GM23338 (cell line): ENCODE data around the gene HADHB. TPM values are rescaled to one million over a fixed set of nuclear protein-coding genes. Genes with fewer than 3 reads are reported as not detected.

Experiments
- ATAC-seq: fragments of 200-7000 bp; cut with Tn5 transposase; 3 replicates; pipeline ENCODE4 v1.9.1; 2020
- DNase-seq: peaks from one replicate; pipeline ENCODE4 v3.0.0-alpha.2; 2015; ENCODE audit warnings: low spot score
- H2AFZ ChIP-seq: fragments of 200-600 bp; sonication (generic); 2 replicates; pipeline ENCODE4 v1.8.0; 2016; ENCODE audit warnings: antibody characterized with exemption, mild to moderate bottlenecking, moderate library complexity
- H3F3A ChIP-seq: fragments of 200-600 bp; sonication (generic); replicated peaks from 2 replicates; pipeline ENCODE4 v1.8.0; 2017; ENCODE audit warnings: antibody characterized with exemption, mixed run types, low read depth
- H3K27ac ChIP-seq: fragments of 200-600 bp; sonication (generic); 2 replicates; pipeline ENCODE4 v1.6.1; 2016; ENCODE audit warnings: low read depth
- H3K27me3 ChIP-seq: fragments of 200-600 bp; sonication (generic); 2 replicates; pipeline ENCODE4 v1.8.0; 2016; ENCODE audit warnings: mild to moderate bottlenecking, mixed run types, moderate library complexity; ENCODE audit not compliant: insufficient read depth
- H3K36me3 ChIP-seq: fragments of 200-600 bp; sonication (generic); 2 replicates; pipeline ENCODE4 v1.8.0; 2016; ENCODE audit warnings: mild to moderate bottlenecking; ENCODE audit not compliant: insufficient read depth
- H3K4me1 ChIP-seq: fragments of 200-600 bp; sonication (generic); 2 replicates; pipeline ENCODE4 v1.8.0; 2016; ENCODE audit warnings: mild to moderate bottlenecking, moderate library complexity; ENCODE audit not compliant: insufficient read depth
- H3K4me2 ChIP-seq: fragments of 200-600 bp; sonication (generic); 2 replicates; pipeline ENCODE4 v1.7.1; 2017; ENCODE audit warnings: mixed run types
- H3K4me3 ChIP-seq: fragments of 200-600 bp; sonication (generic); 2 replicates; pipeline ENCODE4 v1.6.1; 2016; ENCODE audit warnings: mixed run types
- H3K79me2 ChIP-seq: fragments of 200-600 bp; sonication (generic); replicated peaks from 2 replicates; pipeline ENCODE4 v1.8.0; 2017; ENCODE audit warnings: mild to moderate bottlenecking; ENCODE audit not compliant: insufficient read depth
- H3K9me2 ChIP-seq: fragments of 200-600 bp; sonication (generic); 2 replicates; pipeline ENCODE4 v1.8.0; 2017; ENCODE audit not compliant: insufficient read depth
- H4K20me1 ChIP-seq: fragments of 200-600 bp; sonication (generic); replicated peaks from 2 replicates; pipeline ENCODE4 v1.8.0; 2017; ENCODE audit warnings: mild to moderate bottlenecking; ENCODE audit not compliant: insufficient read depth
- H3K27ac Mint-ChIP-seq: 2 replicates; pipeline ENCODE4 v1.8.0; 2020; ENCODE audit warnings: inconsistent platforms, mild to moderate bottlenecking, moderate library complexity, mixed read lengths
- H3K27me3 Mint-ChIP-seq: 3 replicates; pipeline ENCODE4 v1.8.0; 2022; ENCODE audit warnings: low read depth, mild to moderate bottlenecking, moderate library complexity, mixed read lengths, inconsistent platforms; ENCODE audit not compliant: insufficient read depth, poor library complexity
- H3K36me3 Mint-ChIP-seq: 3 replicates; pipeline ENCODE4 v1.8.0; 2021; ENCODE audit warnings: low read depth, mild to moderate bottlenecking, inconsistent platforms, moderate library complexity, mixed read lengths
- H3K4me1 Mint-ChIP-seq: 3 replicates; pipeline ENCODE4 v1.8.0; 2020; ENCODE audit warnings: mild to moderate bottlenecking, inconsistent platforms, mixed read lengths
- H3K4me3 Mint-ChIP-seq: 3 replicates; pipeline ENCODE4 v1.8.0; 2021; ENCODE audit warnings: moderate library complexity, mild to moderate bottlenecking, inconsistent platforms, mixed read lengths
- H3K9me3 Mint-ChIP-seq: 3 replicates; pipeline ENCODE4 v1.8.0; 2020; ENCODE audit warnings: moderate library complexity, mild to moderate bottlenecking, inconsistent platforms, mixed read lengths
- CREB1 ChIP-seq: fragments of 250-450 bp; sonication (Bioruptor Pico); IDR thresholded peaks from 2 replicates; pipeline ENCODE4 v1.5.0; 2020; ENCODE audit warnings: low read depth, mild to moderate bottlenecking, moderate library complexity
- EZH2 ChIP-seq: fragments of 200-600 bp; sonication (generic); IDR thresholded peaks from one replicate; pipeline ENCODE4 v1.8.0; 2017; ENCODE audit warnings: antibody characterized with exemption, mild to moderate bottlenecking, low read depth; ENCODE audit not compliant: unreplicated experiment
- EZH2phosphoT487 ChIP-seq: fragments of 200-600 bp; sonication (generic); IDR thresholded peaks from one replicate; pipeline ENCODE4 v1.8.1; 2018; ENCODE audit warnings: antibody characterized with exemption; ENCODE audit not compliant: unreplicated experiment
- JUNB ChIP-seq: IDR thresholded peaks from one replicate; pipeline ENCODE4 v1.6.1; 2016; ENCODE audit warnings: antibody characterized with exemption; ENCODE audit not compliant: unreplicated experiment
- NANOG ChIP-seq: IDR thresholded peaks from 2 replicates; pipeline ENCODE4 v1.6.1; 2016; ENCODE audit warnings: antibody characterized with exemption, borderline replicate concordance
- STAT1 ChIP-seq: IDR thresholded peaks from one replicate; pipeline ENCODE4 v1.6.1; 2016; ENCODE audit warnings: antibody characterized with exemption; ENCODE audit not compliant: unreplicated experiment
- ZNF114 ChIP-seq: fragments of 250-450 bp; sonication (Bioruptor Pico); IDR thresholded peaks from 2 replicates; pipeline ENCODE4 v1.5.0; 2020; ENCODE audit warnings: mild to moderate bottlenecking, moderate library complexity
- ZNF331 ChIP-seq: fragments of 250-450 bp; sonication (Bioruptor Pico); IDR thresholded peaks from 2 replicates; pipeline ENCODE4 v1.5.0; 2020; ENCODE audit warnings: low read depth, mild to moderate bottlenecking, moderate library complexity
- polyA plus RNA-seq: library from polyadenylated mRNA; unstranded; fragments of >200 nt; fragmentation: Nextera tagmentation; extraction: Ambion mirVana; gene quantifications from 2 replicates; pipeline ENCODE4 v1.2.1, GENCODE V29; 2016
- total RNA-seq: library from RNA; depleted of rRNA; stranded (reverse); fragments of >200 nt; shearing (Covaris generic); gene quantifications from 2 replicates; pipeline ENCODE4 v1.2.3, GENCODE V29; 2014
- TF ChIP-seq, protein P1 (sequence below): IDR thresholded peaks from one replicate; pipeline ENCODE4 v1.6.1; 2018; ENCODE audit warnings: antibody characterized with exemption; ENCODE audit not compliant: unreplicated experiment
- TF ChIP-seq, protein P2 (sequence below): IDR thresholded peaks from 2 replicates; pipeline ENCODE4 v1.6.1; 2016; ENCODE audit warnings: antibody characterized with exemption
- TF ChIP-seq, protein P3 (sequence below): fragments of 250-450 bp; sonication (Bioruptor Pico); IDR thresholded peaks from 2 replicates; pipeline ENCODE4 v1.5.0; 2020; ENCODE audit warnings: mild to moderate bottlenecking, moderate library complexity

The HADHB gene
- total and polyA plus RNA-seq, 2 experiments from 2014 or later, result 41.1 to 43.4 TPM

DNA sequence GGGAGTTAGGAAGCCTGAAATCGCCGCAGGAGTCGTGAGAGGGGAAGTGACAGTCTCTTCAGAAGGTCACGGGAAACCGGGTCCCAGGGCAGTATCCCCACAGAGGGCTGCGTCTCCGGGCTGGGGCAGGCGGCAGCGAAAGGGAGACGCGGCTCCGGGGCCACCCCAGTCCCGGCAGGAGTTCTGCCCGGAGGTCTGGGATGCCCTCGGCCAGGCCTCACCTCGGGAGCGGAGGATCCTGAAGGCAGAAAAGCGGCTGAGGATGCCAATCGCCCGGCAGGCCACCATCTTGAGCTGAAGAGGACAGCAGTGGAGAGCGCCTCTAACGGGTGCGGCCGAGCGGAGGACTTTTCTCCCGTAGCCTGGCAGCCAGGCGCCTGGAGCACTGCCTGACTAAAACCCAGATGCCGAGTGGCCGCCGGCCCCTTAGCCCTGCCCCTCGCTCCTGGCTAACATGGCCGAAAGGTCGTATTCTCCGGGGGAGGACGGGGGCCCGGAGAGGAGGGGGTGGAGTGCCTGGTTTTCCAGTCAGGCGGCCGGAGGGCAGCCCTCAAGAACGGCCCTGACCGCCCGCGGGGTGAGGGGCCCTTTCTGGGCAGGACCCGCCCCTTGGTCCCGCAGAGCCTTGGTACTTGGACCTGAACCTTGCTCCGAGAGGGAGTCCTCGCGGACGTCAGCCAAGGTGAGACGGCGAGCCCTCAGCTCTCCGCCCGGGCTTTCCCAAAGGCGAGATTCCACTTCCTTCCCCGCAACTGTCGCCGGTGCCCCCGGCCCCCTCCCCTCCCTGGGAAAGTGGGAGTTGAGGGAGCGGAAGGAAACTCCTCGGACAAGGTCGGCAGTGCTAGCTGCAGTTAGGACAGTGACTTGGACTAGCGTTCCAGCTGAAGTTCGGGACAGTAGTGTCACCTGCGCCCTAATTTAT, at the start of gene HADHB, which contains the start of gene HADHA (continued):
- no peak for TF ChIP-seq EZH2phosphoT487

DNA sequence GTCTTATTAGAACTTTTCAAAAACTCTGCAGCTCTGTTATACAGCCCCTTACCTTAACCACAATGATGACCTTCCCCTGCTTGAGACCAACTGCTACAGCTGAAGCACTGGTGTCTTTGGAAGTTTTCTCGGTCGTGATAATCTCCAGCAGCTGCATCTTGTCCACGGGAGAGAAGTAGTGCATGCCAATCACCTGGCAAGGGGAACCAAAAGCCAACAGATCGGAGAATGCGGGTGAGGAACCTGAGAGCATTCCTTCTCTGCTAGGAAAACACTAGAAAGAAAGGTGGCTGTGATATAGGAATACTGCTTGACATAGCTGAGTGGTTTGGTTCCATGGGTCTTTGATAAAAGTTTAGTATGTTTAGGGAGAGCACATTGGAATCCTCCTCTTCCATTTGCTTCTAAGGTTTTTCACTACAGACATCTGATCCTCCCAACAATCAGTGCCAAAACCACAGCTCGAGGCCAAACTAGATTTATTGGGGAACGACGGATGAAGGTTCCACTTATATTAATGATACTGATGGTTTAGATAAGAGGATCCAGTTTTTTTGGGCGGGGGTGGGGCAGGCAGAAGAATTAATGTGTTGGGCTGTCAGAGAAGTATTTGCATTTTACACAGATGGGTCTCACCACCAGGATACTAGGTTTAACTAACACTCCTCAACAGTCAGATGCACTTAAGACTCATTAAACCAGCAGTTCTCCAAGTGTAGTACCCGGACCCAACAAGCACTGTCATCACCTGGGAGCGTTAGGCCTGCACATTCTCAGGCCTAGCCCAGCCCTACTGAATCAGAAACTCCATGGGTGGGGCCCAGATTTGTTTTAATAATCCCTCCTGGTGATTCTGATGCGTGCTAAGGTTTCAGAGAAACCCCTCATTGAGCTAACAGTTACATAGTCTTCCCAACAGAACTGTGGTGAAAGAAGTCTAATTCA, 49.4 kb upstream of the HADHB start:
- Histone ChIP-seq H4K20me1 (no peaks in the 10 kb centered on the region; the same call in none of the 2 replicates), H3K27me3 (no peaks in the 10 kb centered on the region), H2AFZ (no peak overlapping the region), H3K9me2 (no peaks in the 10 kb centered on the region), H3K4me1 (no peaks in the 10 kb centered on the region), H3K4me2 (no peak overlapping the region), H3K36me3 (peaks cover 46% of the 10 kb centered on the region), H3K79me2 (no peaks in the 10 kb centered on the region), H3F3A (peaks cover 8% of the 10 kb centered on the region; the same call in 1 of the 2 replicates), H3K27ac (no peak overlapping the region), H3K4me3 (no peak overlapping the region)
- Mint-ChIP-seq H3K4me3 (no peak overlapping the region), H3K27ac (no peak overlapping the region), H3K27me3 (peaks cover 6% of the 10 kb centered on the region), H3K9me3 (no peaks in the 10 kb centered on the region), H3K4me1 (no peaks in the 10 kb centered on the region), H3K36me3 (peaks cover 79% of the 10 kb centered on the region)
- ATAC-seq (no peak), DNase-seq (no peak)
- TF ChIP-seq EZH2phosphoT487 (no peak), ZNF331 (CRISPR knock-in tag) (no peak), EZH2 (no peak), CREB1 (CRISPR knock-in tag) (no peak), JUNB (no peak), NANOG (no peak), STAT1 (no peak), ZNF114 (no peak)
- TF ChIP-seq, protein P1, sequence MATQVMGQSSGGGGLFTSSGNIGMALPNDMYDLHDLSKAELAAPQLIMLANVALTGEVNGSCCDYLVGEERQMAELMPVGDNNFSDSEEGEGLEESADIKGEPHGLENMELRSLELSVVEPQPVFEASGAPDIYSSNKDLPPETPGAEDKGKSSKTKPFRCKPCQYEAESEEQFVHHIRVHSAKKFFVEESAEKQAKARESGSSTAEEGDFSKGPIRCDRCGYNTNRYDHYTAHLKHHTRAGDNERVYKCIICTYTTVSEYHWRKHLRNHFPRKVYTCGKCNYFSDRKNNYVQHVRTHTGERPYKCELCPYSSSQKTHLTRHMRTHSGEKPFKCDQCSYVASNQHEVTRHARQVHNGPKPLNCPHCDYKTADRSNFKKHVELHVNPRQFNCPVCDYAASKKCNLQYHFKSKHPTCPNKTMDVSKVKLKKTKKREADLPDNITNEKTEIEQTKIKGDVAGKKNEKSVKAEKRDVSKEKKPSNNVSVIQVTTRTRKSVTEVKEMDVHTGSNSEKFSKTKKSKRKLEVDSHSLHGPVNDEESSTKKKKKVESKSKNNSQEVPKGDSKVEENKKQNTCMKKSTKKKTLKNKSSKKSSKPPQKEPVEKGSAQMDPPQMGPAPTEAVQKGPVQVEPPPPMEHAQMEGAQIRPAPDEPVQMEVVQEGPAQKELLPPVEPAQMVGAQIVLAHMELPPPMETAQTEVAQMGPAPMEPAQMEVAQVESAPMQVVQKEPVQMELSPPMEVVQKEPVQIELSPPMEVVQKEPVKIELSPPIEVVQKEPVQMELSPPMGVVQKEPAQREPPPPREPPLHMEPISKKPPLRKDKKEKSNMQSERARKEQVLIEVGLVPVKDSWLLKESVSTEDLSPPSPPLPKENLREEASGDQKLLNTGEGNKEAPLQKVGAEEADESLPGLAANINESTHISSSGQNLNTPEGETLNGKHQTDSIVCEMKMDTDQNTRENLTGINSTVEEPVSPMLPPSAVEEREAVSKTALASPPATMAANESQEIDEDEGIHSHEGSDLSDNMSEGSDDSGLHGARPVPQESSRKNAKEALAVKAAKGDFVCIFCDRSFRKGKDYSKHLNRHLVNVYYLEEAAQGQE, result no peak
- TF ChIP-seq, protein P2, sequence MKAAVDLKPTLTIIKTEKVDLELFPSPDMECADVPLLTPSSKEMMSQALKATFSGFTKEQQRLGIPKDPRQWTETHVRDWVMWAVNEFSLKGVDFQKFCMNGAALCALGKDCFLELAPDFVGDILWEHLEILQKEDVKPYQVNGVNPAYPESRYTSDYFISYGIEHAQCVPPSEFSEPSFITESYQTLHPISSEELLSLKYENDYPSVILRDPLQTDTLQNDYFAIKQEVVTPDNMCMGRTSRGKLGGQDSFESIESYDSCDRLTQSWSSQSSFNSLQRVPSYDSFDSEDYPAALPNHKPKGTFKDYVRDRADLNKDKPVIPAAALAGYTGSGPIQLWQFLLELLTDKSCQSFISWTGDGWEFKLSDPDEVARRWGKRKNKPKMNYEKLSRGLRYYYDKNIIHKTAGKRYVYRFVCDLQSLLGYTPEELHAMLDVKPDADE, result no peak
- TF ChIP-seq, protein P3, sequence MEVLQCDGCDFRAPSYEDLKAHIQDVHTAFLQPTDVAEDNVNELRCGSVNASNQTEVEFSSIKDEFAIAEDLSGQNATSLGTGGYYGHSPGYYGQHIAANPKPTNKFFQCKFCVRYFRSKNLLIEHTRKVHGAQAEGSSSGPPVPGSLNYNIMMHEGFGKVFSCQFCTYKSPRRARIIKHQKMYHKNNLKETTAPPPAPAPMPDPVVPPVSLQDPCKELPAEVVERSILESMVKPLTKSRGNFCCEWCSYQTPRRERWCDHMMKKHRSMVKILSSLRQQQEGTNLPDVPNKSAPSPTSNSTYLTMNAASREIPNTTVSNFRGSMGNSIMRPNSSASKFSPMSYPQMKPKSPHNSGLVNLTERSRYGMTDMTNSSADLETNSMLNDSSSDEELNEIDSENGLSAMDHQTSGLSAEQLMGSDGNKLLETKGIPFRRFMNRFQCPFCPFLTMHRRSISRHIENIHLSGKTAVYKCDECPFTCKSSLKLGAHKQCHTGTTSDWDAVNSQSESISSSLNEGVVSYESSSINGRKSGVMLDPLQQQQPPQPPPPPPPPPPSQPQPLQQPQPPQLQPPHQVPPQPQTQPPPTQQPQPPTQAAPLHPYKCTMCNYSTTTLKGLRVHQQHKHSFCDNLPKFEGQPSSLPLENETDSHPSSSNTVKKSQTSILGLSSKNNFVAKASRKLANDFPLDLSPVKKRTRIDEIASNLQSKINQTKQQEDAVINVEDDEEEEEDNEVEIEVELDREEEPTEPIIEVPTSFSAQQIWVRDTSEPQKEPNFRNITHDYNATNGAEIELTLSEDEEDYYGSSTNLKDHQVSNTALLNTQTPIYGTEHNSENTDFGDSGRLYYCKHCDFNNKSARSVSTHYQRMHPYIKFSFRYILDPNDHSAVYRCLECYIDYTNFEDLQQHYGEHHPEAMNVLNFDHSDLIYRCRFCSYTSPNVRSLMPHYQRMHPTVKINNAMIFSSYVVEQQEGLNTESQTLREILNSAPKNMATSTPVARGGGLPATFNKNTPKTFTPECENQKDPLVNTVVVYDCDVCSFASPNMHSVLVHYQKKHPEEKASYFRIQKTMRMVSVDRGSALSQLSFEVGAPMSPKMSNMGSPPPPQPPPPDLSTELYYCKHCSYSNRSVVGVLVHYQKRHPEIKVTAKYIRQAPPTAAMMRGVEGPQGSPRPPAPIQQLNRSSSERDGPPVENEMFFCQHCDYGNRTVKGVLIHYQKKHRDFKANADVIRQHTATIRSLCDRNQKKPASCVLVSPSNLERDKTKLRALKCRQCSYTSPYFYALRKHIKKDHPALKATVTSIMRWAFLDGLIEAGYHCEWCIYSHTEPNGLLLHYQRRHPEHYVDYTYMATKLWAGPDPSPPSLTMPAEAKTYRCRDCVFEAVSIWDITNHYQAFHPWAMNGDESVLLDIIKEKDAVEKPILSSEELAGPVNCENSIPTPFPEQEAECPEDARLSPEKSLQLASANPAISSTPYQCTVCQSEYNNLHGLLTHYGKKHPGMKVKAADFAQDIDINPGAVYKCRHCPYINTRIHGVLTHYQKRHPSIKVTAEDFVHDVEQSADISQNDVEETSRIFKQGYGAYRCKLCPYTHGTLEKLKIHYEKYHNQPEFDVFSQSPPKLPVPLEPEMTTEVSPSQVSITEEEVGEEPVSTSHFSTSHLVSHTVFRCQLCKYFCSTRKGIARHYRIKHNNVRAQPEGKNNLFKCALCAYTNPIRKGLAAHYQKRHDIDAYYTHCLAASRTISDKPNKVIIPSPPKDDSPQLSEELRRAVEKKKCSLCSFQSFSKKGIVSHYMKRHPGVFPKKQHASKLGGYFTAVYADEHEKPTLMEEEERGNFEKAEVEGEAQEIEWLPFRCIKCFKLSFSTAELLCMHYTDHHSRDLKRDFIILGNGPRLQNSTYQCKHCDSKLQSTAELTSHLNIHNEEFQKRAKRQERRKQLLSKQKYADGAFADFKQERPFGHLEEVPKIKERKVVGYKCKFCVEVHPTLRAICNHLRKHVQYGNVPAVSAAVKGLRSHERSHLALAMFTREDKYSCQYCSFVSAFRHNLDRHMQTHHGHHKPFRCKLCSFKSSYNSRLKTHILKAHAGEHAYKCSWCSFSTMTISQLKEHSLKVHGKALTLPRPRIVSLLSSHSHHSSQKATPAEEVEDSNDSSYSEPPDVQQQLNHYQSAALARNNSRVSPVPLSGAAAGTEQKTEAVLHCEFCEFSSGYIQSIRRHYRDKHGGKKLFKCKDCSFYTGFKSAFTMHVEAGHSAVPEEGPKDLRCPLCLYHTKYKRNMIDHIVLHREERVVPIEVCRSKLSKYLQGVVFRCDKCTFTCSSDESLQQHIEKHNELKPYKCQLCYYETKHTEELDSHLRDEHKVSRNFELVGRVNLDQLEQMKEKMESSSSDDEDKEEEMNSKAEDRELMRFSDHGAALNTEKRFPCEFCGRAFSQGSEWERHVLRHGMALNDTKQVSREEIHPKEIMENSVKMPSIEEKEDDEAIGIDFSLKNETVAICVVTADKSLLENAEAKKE (CRISPR knock-in tag), result no peak
